Right kidney (tissue), 9 donors: Measurements from ENCODE around the gene EFEMP2.

Experiments
- DNase-seq: peaks from one replicate; pipeline ENCODE4 v3.0.0-alpha.2; 2016
- long read RNA-seq, 8 donors: transcript quantifications; one replicate each; lab custom pipeline, GENCODE V29; 2026

EFEMP2 gene
- long read RNA-seq, donor 1, transcript EFEMP2-217 (12 exons, 1,813 nt) = minor isoform, 11 of 57 reads
- long read RNA-seq, donor 1, transcript EFEMP2-201 (11 exons, 2,034 nt) = major isoform, 35 of 57 reads
- long read RNA-seq, donor 1, partial matches to known transcripts = 7 of 57 reads
- long read RNA-seq, donor 1, other reads (novel, unspliced or antisense) = 0 of 57 reads
- long read RNA-seq, donor 2, transcript EFEMP2-217 (12 exons, 1,813 nt) = minor isoform, 6 of 34 reads
- long read RNA-seq, donor 2, transcript EFEMP2-201 (11 exons, 2,034 nt) = major isoform, 15 of 34 reads
- long read RNA-seq, donor 2, partial matches to known transcripts = 11 of 34 reads
- long read RNA-seq, donor 2, other reads (novel, unspliced or antisense) = 0 of 34 reads
- long read RNA-seq, donor 3, transcript EFEMP2-201 (11 exons, 2,034 nt) = major isoform, 24 of 39 reads
- long read RNA-seq, donor 3, transcript EFEMP2-217 (12 exons, 1,813 nt) = minor isoform, 9 of 39 reads
- long read RNA-seq, donor 3, partial matches to known transcripts = 0 of 39 reads
- long read RNA-seq, donor 3, other reads (novel, unspliced or antisense) = 0 of 39 reads
- long read RNA-seq, donor 4, transcript EFEMP2-201 (11 exons, 2,034 nt) = major isoform, 29 of 54 reads
- long read RNA-seq, donor 4, transcript EFEMP2-217 (12 exons, 1,813 nt) = minor isoform, 6 of 54 reads
- long read RNA-seq, donor 4, partial matches to known transcripts = 18 of 54 reads
- long read RNA-seq, donor 4, other reads (novel, unspliced or antisense) = 0 of 54 reads
- long read RNA-seq, donor 5, transcript EFEMP2-201 (11 exons, 2,034 nt) = major isoform, 30 of 47 reads
- long read RNA-seq, donor 5, transcript EFEMP2-217 (12 exons, 1,813 nt) = minor isoform, 7 of 47 reads
- long read RNA-seq, donor 5, partial matches to known transcripts = 8 of 47 reads
- long read RNA-seq, donor 5, other reads (novel, unspliced or antisense) = 0 of 47 reads
- long read RNA-seq, donor 6, transcript EFEMP2-201 (11 exons, 2,034 nt) = major isoform, 38 of 65 reads
- long read RNA-seq, donor 6, transcript EFEMP2-217 (12 exons, 1,813 nt) = minor isoform, 6 of 65 reads
- long read RNA-seq, donor 6, partial matches to known transcripts = 16 of 65 reads
- long read RNA-seq, donor 6, other reads (novel, unspliced or antisense) = 0 of 65 reads
- long read RNA-seq, donor 7, transcript EFEMP2-201 (11 exons, 2,034 nt) = major isoform, 43 of 91 reads
- long read RNA-seq, donor 7, transcript EFEMP2-217 (12 exons, 1,813 nt) = minor isoform, 5 of 91 reads
- long read RNA-seq, donor 7, partial matches to known transcripts = 38 of 91 reads
- long read RNA-seq, donor 7, other reads (novel, unspliced or antisense) = 0 of 91 reads
- long read RNA-seq, donor 8, transcript EFEMP2-217 (12 exons, 1,813 nt) = minor isoform, 8 of 46 reads
- long read RNA-seq, donor 8, transcript EFEMP2-201 (11 exons, 2,034 nt) = major isoform, 30 of 46 reads
- long read RNA-seq, donor 8, partial matches to known transcripts = 7 of 46 reads
- long read RNA-seq, donor 8, other reads (novel, unspliced or antisense) = 0 of 46 reads

- no peak for DNase-seq
Observed at GRCh38 chr11:65872586-65873317, at the start of gene EFEMP2. TSS of gene EFEMP2 (minus strand) at chr11:65872800. CDS start at chr11:65872354, 446 bp downstream.

GRCh38 chr11:65921876-65922275 lies 49.3 kb upstream of the EFEMP2 start:
- no peak for DNase-seq

- DNase-seq = no peak
Observed at GRCh38 chr11:65921033-65921555, 48.5 kb upstream of the EFEMP2 start.

- no peak for DNase-seq
Observed at GRCh38 chr11:65920372-65920802, 47.8 kb upstream of the EFEMP2 start.

GRCh38 chr11:65919573-65920371 lies 47.2 kb upstream of the EFEMP2 start:
- DNase-seq = peak; percentile 56

GRCh38 chr11:65919141-65919572 lies 46.6 kb upstream of the EFEMP2 start, which contains the start of gene DRAP1:
TSS of gene DRAP1 (plus strand) at chr11:65919426. CDS start at chr11:65919502, 76 bp downstream.
- DNase-seq = peak; percentile 88

GRCh38 chr11:65918211-65919140 lies 45.9 kb upstream of the EFEMP2 start, which contains the start of gene C11orf68:
TSS of gene C11orf68 (minus strand) at chr11:65919062. CDS start at chr11:65919031, 31 bp downstream.
- DNase-seq = peak; percentile 67

GRCh38 chr11:65917434-65918210 lies 45.0 kb upstream of the EFEMP2 start:
- DNase-seq = no peak

- no peak for DNase-seq
Observed at GRCh38 chr11:65917077-65917433, 44.5 kb upstream of the EFEMP2 start.

- DNase-seq = no peak
Observed at GRCh38 chr11:65916391-65916790, 43.8 kb upstream of the EFEMP2 start.

GRCh38 chr11:65915821-65916251 lies 43.2 kb upstream of the EFEMP2 start:
- no peak for DNase-seq

GRCh38 chr11:65915101-65915820 lies 42.7 kb upstream of the EFEMP2 start:
- no peak for DNase-seq

GRCh38 chr11:65912845-65913244 lies 40.2 kb upstream of the EFEMP2 start:
- DNase-seq = no peak

GRCh38 chr11:65911682-65912568 lies 39.3 kb upstream of the EFEMP2 start:
- peak; percentile 37 for DNase-seq

GRCh38 chr11:65907878-65908277 lies 35.3 kb upstream of the EFEMP2 start:
- no peak for DNase-seq

GRCh38 chr11:65906602-65907001 lies 34.0 kb upstream of the EFEMP2 start:
- DNase-seq = no peak
